Measurements from ENCODE around the gene NACC2. TPM values are rescaled to one million over a fixed set of nuclear protein-coding genes. Genes with fewer than 3 reads are reported as not detected.

NACC2 gene
- total RNA-seq, 4 donors from 2014 or later, result 45.6 to 55.7 (median 49.8) TPM

GRCh38 chr9:135958485-135958884 is 136.6 kb downstream of the NACC2 start:
- Histone ChIP-seq H3K4me3 (no peak overlapping the region), H3K27me3 (no peaks in the 10 kb centered on the region), H3K4me1 (peaks cover 0 to 34% (median 13%) of the 10 kb centered on the region in 4 donors), H3K9me3 (no peaks in the 10 kb centered on the region), H3K36me3 (peaks cover 0 to 17% (median 5%) of the 10 kb centered on the region in 3 donors), H3K27ac (no peak overlapping the region)
- TF ChIP-seq POLR2A (IDR thresholded peaks at IDR 0.05), result no peak
- TF ChIP-seq, protein P1, sequence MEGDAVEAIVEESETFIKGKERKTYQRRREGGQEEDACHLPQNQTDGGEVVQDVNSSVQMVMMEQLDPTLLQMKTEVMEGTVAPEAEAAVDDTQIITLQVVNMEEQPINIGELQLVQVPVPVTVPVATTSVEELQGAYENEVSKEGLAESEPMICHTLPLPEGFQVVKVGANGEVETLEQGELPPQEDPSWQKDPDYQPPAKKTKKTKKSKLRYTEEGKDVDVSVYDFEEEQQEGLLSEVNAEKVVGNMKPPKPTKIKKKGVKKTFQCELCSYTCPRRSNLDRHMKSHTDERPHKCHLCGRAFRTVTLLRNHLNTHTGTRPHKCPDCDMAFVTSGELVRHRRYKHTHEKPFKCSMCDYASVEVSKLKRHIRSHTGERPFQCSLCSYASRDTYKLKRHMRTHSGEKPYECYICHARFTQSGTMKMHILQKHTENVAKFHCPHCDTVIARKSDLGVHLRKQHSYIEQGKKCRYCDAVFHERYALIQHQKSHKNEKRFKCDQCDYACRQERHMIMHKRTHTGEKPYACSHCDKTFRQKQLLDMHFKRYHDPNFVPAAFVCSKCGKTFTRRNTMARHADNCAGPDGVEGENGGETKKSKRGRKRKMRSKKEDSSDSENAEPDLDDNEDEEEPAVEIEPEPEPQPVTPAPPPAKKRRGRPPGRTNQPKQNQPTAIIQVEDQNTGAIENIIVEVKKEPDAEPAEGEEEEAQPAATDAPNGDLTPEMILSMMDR (IDR thresholded peaks at IDR 0.05), result no peak
- no peak for DNase-seq (ENCODE audit: low spot score in 2 of 2)
- WGBS, 2 donors, result 82 to 83% methylated on average over 12 of the region's 12 CpGs

DNA sequence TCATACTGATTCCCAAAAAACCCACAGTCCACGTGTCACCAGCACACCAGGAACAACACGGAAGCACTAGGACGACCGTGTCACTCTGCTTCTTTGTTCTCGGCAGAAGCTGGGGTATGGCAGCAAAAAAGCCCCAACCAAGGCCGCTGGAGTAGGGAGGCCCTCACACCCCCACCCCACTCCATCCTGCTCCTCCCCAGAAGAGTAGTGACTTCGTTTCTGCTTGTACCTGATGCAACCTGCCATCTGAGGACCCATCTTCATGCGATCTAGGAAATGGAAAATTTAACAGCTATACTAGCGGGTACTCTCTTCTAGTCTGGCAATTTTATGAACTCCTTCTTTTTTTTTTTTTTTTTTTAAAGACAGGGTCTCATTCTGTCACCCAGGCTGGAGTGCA is 137.7 kb downstream of the NACC2 start:
- H3K27me3 ChIP-seq, result no peaks in the 10 kb centered on the region
- H3K4me3 ChIP-seq, result no peak overlapping the region
- DNase-seq (ENCODE audit: low spot score in 2 of 2), result no peak
- TF ChIP-seq EP300 (IDR thresholded peaks at IDR 0.05), result no peak
- TF ChIP-seq, protein P1 (IDR thresholded peaks at IDR 0.05), result no peak
- TF ChIP-seq POLR2A (IDR thresholded peaks at IDR 0.05), result no peak
- peaks cover 0 to 34% (median 13%) of the 10 kb centered on the region in 4 donors for H3K4me1 ChIP-seq
- WGBS, 2 donors, result 86 to 89% methylated on average over 9 of the region's 9 CpGs
- H3K36me3 ChIP-seq, result peaks cover 0 to 28% (median 15%) of the 10 kb centered on the region in 3 donors
- no peaks in the 10 kb centered on the region for H3K9me3 ChIP-seq
- H3K27ac ChIP-seq, result no peak overlapping the region

GRCh38 chr9:135956802-135957174 is 138.3 kb downstream of the NACC2 start:
- Histone ChIP-seq H3K27me3 (no peaks in the 10 kb centered on the region), H3K4me3 (no peak overlapping the region), H3K36me3 (peaks cover 2 to 34% (median 15%) of the 10 kb centered on the region in 3 donors), H3K9me3 (no peaks in the 10 kb centered on the region), H3K27ac (no peak overlapping the region), H3K4me1 (peaks cover 0 to 29% (median 12%) of the 10 kb centered on the region in 4 donors)
- DNase-seq (ENCODE audit: low spot score in 2 of 2), result no peak
- no peak for TF ChIP-seq EP300 (IDR thresholded peaks at IDR 0.05)
- TF ChIP-seq, protein P1 (IDR thresholded peaks at IDR 0.05), result no peak
- TF ChIP-seq POLR2A (IDR thresholded peaks at IDR 0.05), result no peak
- 66 to 91% methylated on average over 8 of the region's 8 CpGs for WGBS, 2 donors

Other genes starting within 250 kb of the NACC2 start
- gene CAMSAP1, start 187.7 kb downstream of the NACC2 start, total RNA-seq, result 10 to 100 TPM; 27.6 to 40.8 (median 35.7) TPM
- gene UBAC1, start 133.9 kb downstream of the NACC2 start, total RNA-seq, result 10 to 100 TPM; 48.6 to 61.4 (median 55.9) TPM
- 10 to 100 TPM; 24.3 to 47.7 (median 26.6) TPM for gene TMEM250, start 23.6 kb upstream of the NACC2 start, total RNA-seq
- gene LHX3, start 109.8 kb upstream of the NACC2 start, total RNA-seq, result not detected
- gene QSOX2, start 150.5 kb upstream of the NACC2 start, total RNA-seq, result 10 to 100 TPM; 10.2 to 16.8 (median 11.8) TPM
- under 1 TPM in 1 of 4 donors, not detected in 3; 0.20 TPM for gene CCDC187, start 208.8 kb upstream of the NACC2 start, total RNA-seq
- gene GPSM1, start 232.2 kb upstream of the NACC2 start, total RNA-seq, result 10 to 100 TPM; 28.8 to 95.1 (median 38.1) TPM